SK-N-SH treated with all-trans-retinoic acid at 6 μM for 48 hours (cell line): ENCODE data around the gene YEATS2.

Source experiments
- ARNTL ChIP-seq: fragments of 450-650 bp; formaldehyde crosslinking; IDR thresholded peaks from 2 replicates; pipeline ENCODE4 v1.5.0; 2020; ENCODE audit warnings: low read depth, mild to moderate bottlenecking, moderate library complexity, borderline replicate concordance
- CSDC2 ChIP-seq: fragments of 250-450 bp; sonication (Bioruptor Pico); IDR thresholded peaks from 2 replicates; pipeline ENCODE4 v1.5.0; 2020; ENCODE audit warnings: mild to moderate bottlenecking, moderate library complexity
- ISL1 ChIP-seq: fragments of 250-450 bp; sonication (Bioruptor Pico); IDR thresholded peaks from 2 replicates; pipeline ENCODE4 v2.1.2; 2022; ENCODE audit warnings: mild to moderate bottlenecking, moderate library complexity
- OSR1 ChIP-seq: fragments of 250-450 bp; sonication (Bioruptor Pico); IDR thresholded peaks from 2 replicates; pipeline ENCODE4 v1.8.0; 2022; ENCODE audit warnings: moderate library complexity, mild to moderate bottlenecking, inconsistent platforms
- PPARA ChIP-seq: fragments of 250-450 bp; sonication (Bioruptor Pico); IDR thresholded peaks from 2 replicates; pipeline ENCODE4 v1.5.0; 2020; ENCODE audit warnings: mild to moderate bottlenecking, borderline replicate concordance
- SNAI2 ChIP-seq: fragments of 250-450 bp; sonication (Bioruptor Pico); IDR thresholded peaks from 2 replicates; pipeline ENCODE4 v1.5.0; 2020; ENCODE audit warnings: mild to moderate bottlenecking, moderate library complexity
- ZFP3 ChIP-seq: fragments of 250-450 bp; sonication (Bioruptor Pico); IDR thresholded peaks from 2 replicates; pipeline ENCODE4 v1.5.0; 2020; ENCODE audit warnings: mild to moderate bottlenecking, moderate library complexity
- ZNF565 ChIP-seq: fragments of 450-650 bp; formaldehyde crosslinking; conservative IDR thresholded peaks from 2 replicates; pipeline ENCODE4 v1.5.0; 2020; ENCODE audit warnings: low read depth, mild to moderate bottlenecking, moderate library complexity
- ZNF70 ChIP-seq: fragments of 450-650 bp; formaldehyde crosslinking; IDR thresholded peaks from 2 replicates; pipeline ENCODE4 v1.5.0; 2020; ENCODE audit warnings: mild to moderate bottlenecking, moderate library complexity
- ZNF8 ChIP-seq: fragments of 450-650 bp; formaldehyde crosslinking; IDR thresholded peaks from 2 replicates; pipeline ENCODE4 v1.5.0; 2020; ENCODE audit warnings: mild to moderate bottlenecking, moderate library complexity
- TF ChIP-seq, protein P1 (sequence below): fragments of 250-450 bp; sonication (Bioruptor Pico); IDR thresholded peaks from 2 replicates; pipeline ENCODE4 v1.5.0; 2020; ENCODE audit warnings: mild to moderate bottlenecking, moderate library complexity
- TF ChIP-seq, protein P2 (sequence below): fragments of 250-450 bp; sonication (Bioruptor Pico); IDR thresholded peaks from 2 replicates; pipeline ENCODE4 v1.8.0; 2020; ENCODE audit warnings: mild to moderate bottlenecking, moderate library complexity, borderline replicate concordance
- TF ChIP-seq, protein P3 (sequence below): fragments of 250-450 bp; sonication (Bioruptor Pico); IDR thresholded peaks from 2 replicates; pipeline ENCODE4 v1.8.0; 2021; ENCODE audit warnings: low read depth, mild to moderate bottlenecking, moderate library complexity, borderline replicate concordance
- TF ChIP-seq, protein P4 (sequence below): fragments of 250-450 bp; sonication (Bioruptor Pico); IDR thresholded peaks from 2 replicates; pipeline ENCODE4 v1.5.1; 2020; ENCODE audit warnings: low read depth, mild to moderate bottlenecking, moderate library complexity

DNA sequence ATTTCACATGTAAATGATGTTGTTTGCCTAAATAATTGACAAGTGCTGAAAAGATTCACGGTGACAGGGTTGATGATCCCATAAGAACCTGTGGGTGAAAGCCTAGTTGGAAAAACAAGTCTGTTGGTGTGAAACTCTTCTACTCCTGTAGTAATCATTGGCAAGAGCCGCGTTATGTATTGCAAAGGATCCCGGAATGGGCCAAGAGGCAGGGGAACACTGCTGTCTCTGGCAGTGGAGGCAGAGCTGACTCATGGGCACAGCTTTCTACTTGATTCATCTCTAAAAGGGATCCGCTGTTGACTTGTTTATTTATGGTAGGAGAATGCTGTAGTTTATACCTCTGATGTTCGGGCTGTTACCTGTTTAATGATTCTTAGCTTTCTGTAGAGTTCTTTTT lies 64.7 kb downstream of the YEATS2 start:
- no peak for TF ChIP-seq CSDC2 (CRISPR knock-in tag)
- TF ChIP-seq ZNF8 (CRISPR knock-in tag), result no peak
- TF ChIP-seq ARNTL (CRISPR knock-in tag), result no peak
- TF ChIP-seq OSR1 (CRISPR knock-in tag), result no peak
- no peak for TF ChIP-seq PPARA (CRISPR knock-in tag)
- no peak for TF ChIP-seq ZNF70
- TF ChIP-seq ISL1 (CRISPR knock-in tag), result no peak
- TF ChIP-seq, protein P1, sequence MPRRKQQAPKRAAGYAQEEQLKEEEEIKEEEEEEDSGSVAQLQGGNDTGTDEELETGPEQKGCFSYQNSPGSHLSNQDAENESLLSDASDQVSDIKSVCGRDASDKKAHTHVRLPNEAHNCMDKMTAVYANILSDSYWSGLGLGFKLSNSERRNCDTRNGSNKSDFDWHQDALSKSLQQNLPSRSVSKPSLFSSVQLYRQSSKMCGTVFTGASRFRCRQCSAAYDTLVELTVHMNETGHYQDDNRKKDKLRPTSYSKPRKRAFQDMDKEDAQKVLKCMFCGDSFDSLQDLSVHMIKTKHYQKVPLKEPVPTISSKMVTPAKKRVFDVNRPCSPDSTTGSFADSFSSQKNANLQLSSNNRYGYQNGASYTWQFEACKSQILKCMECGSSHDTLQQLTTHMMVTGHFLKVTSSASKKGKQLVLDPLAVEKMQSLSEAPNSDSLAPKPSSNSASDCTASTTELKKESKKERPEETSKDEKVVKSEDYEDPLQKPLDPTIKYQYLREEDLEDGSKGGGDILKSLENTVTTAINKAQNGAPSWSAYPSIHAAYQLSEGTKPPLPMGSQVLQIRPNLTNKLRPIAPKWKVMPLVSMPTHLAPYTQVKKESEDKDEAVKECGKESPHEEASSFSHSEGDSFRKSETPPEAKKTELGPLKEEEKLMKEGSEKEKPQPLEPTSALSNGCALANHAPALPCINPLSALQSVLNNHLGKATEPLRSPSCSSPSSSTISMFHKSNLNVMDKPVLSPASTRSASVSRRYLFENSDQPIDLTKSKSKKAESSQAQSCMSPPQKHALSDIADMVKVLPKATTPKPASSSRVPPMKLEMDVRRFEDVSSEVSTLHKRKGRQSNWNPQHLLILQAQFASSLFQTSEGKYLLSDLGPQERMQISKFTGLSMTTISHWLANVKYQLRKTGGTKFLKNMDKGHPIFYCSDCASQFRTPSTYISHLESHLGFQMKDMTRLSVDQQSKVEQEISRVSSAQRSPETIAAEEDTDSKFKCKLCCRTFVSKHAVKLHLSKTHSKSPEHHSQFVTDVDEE (CRISPR knock-in tag), result no peak
- no peak for TF ChIP-seq SNAI2 (CRISPR knock-in tag)
- TF ChIP-seq, protein P2, sequence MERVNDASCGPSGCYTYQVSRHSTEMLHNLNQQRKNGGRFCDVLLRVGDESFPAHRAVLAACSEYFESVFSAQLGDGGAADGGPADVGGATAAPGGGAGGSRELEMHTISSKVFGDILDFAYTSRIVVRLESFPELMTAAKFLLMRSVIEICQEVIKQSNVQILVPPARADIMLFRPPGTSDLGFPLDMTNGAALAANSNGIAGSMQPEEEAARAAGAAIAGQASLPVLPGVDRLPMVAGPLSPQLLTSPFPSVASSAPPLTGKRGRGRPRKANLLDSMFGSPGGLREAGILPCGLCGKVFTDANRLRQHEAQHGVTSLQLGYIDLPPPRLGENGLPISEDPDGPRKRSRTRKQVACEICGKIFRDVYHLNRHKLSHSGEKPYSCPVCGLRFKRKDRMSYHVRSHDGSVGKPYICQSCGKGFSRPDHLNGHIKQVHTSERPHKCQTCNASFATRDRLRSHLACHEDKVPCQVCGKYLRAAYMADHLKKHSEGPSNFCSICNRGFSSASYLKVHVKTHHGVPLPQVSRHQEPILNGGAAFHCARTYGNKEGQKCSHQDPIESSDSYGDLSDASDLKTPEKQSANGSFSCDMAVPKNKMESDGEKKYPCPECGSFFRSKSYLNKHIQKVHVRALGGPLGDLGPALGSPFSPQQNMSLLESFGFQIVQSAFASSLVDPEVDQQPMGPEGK (CRISPR knock-in tag), result no peak
- TF ChIP-seq ZNF565 (CRISPR knock-in tag), result no peak
- TF ChIP-seq, protein P3, sequence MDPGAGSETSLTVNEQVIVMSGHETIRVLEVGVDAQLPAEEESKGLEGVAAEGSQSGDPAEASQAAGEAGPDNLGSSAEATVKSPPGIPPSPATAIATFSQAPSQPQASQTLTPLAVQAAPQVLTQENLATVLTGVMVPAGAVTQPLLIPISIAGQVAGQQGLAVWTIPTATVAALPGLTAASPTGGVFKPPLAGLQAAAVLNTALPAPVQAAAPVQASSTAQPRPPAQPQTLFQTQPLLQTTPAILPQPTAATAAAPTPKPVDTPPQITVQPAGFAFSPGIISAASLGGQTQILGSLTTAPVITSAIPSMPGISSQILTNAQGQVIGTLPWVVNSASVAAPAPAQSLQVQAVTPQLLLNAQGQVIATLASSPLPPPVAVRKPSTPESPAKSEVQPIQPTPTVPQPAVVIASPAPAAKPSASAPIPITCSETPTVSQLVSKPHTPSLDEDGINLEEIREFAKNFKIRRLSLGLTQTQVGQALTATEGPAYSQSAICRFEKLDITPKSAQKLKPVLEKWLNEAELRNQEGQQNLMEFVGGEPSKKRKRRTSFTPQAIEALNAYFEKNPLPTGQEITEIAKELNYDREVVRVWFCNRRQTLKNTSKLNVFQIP (CRISPR knock-in tag), result no peak
- TF ChIP-seq, protein P4, sequence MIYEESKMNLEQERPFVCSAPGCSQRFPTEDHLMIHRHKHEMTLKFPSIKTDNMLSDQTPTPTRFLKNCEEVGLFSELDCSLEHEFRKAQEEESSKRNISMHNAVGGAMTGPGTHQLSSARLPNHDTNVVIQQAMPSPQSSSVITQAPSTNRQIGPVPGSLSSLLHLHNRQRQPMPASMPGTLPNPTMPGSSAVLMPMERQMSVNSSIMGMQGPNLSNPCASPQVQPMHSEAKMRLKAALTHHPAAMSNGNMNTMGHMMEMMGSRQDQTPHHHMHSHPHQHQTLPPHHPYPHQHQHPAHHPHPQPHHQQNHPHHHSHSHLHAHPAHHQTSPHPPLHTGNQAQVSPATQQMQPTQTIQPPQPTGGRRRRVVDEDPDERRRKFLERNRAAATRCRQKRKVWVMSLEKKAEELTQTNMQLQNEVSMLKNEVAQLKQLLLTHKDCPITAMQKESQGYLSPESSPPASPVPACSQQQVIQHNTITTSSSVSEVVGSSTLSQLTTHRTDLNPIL, result no peak
- TF ChIP-seq ZFP3, result no peak
